M059J (cell line): ENCODE results near the gene GRID2. TPM values are rescaled to one million over a fixed set of nuclear protein-coding genes. Genes with fewer than 3 reads are reported as not detected.
"Not testable (repeated sequence)": the region's sequence is repeated elsewhere in the genome, so short reads cannot be mapped to it uniquely, and the experiment has no call there.

Experiments used
- DNase-seq: peaks from one replicate; pipeline ENCODE4 v3.0.0-alpha.2; 2012; ENCODE audit warnings: low read depth
- total RNA-seq: library from RNA; depleted of rRNA; stranded (reverse); fragments of >200 nt; shearing (Covaris generic); gene quantifications from 2 replicates; pipeline ENCODE4 v1.2.3, GENCODE V29; 2014

The GRID2 gene
- total RNA-seq, 1 experiment from 2014 or later = 0.10 TPM

GRCh38 chr4:92438722-92439121 is 135.0 kb downstream of the GRID2 start:
- not testable (repeated sequence) for DNase-seq

GRCh38 chr4:92442131-92442530 is 138.4 kb downstream of the GRID2 start:
- DNase-seq = not testable (repeated sequence)

GRCh38 chr4:92444143-92444843 is 140.5 kb downstream of the GRID2 start:
- DNase-seq = not testable (repeated sequence)

- no peak for DNase-seq
Measured at GRCh38 chr4:92445127-92445526, 141.4 kb downstream of the GRID2 start.

GRCh38 chr4:92447255-92447905 is 143.6 kb downstream of the GRID2 start:
- DNase-seq = no peak

- not testable (repeated sequence) for DNase-seq
Measured at GRCh38 chr4:92448176-92448575, 144.4 kb downstream of the GRID2 start.

GRCh38 chr4:92450694-92451093 is 146.9 kb downstream of the GRID2 start:
- no peak for DNase-seq

- no peak for DNase-seq
Measured at GRCh38 chr4:92451782-92452181, 148.0 kb downstream of the GRID2 start.

GRCh38 chr4:92452383-92452782 is 148.6 kb downstream of the GRID2 start:
- not testable (repeated sequence) for DNase-seq

- no peak for DNase-seq
Measured at GRCh38 chr4:92455329-92455839, 151.6 kb downstream of the GRID2 start.

GRCh38 chr4:92455951-92456350 is 152.2 kb downstream of the GRID2 start:
- DNase-seq = no peak

GRCh38 chr4:92461732-92462131 is 158.0 kb downstream of the GRID2 start:
- no peak for DNase-seq

GRCh38 chr4:92477298-92477697 is 173.5 kb downstream of the GRID2 start:
- no peak for DNase-seq

- no peak for DNase-seq
Measured at GRCh38 chr4:92483341-92483740, 179.6 kb downstream of the GRID2 start.

- DNase-seq = no peak
Measured at GRCh38 chr4:92488496-92488895, 184.7 kb downstream of the GRID2 start.

GRCh38 chr4:92497141-92497540 is 193.4 kb downstream of the GRID2 start:
- DNase-seq = no peak

- DNase-seq = no peak
Measured at GRCh38 chr4:92501456-92501855, 197.7 kb downstream of the GRID2 start.

GRCh38 chr4:92506933-92507332 is 203.2 kb downstream of the GRID2 start:
- no peak for DNase-seq

GRCh38 chr4:92514627-92515026 is 210.9 kb downstream of the GRID2 start:
- no peak for DNase-seq

GRCh38 chr4:92516450-92516849 is 212.7 kb downstream of the GRID2 start:
- DNase-seq = no peak

- no peak for DNase-seq
Measured at GRCh38 chr4:92519727-92520126, 216.0 kb downstream of the GRID2 start.

GRCh38 chr4:92520563-92520962 is 216.8 kb downstream of the GRID2 start:
- no peak for DNase-seq

- DNase-seq = no peak
Measured at GRCh38 chr4:92521941-92522340, 218.2 kb downstream of the GRID2 start.
